Measurements from ENCODE around the gene DPAGT1.
"Not testable (repeated sequence)": the region's sequence is repeated elsewhere in the genome, so short reads cannot be mapped to it uniquely, and the experiment has no call there.

The DPAGT1 gene

DNA sequence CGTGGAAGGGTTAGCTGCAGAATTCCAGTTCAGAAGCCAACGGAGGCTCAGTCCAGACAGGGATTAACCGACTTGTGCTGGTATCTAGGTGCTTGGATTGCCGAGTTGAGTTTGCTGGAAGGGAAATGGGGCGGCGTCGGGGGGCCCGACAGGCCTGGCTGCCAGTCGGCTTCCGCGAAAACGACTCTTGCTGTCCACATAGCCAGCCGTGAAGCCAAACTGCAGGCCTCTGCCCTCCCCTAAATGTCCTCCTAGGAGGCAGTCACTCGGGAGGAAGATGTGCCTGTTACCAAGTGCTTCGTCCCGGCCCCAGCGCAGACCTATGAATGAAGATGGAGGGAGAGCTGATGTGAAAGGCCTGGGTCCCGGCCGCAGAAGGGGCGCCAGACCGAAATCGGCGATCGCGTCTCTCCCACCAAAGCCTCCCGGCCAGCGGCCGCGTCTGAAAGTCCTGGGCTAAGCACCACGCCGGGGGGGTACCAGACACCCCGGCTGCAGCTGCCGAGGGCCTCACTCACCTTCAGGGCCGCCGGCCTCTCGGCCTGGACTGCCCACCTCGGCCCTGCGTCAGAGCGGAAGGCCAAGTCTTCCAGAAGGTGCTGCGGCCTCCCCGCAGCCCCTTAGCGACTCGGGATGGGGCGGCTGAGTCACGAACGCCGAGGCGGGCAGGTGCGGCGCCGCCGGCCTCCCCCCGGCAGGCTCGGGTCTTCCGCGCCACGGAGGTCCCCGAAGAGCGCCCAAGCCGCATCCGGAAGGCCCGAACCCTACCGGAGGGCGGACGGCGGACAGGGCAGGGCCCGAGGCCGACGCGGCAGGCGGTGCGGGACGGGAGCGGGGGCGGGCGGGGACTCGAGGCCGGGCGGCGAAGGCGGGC is 7.5 kb downstream of the DPAGT1 start:
- no peak for DNase-seq (ENCODE audit: low spot score)

DNA sequence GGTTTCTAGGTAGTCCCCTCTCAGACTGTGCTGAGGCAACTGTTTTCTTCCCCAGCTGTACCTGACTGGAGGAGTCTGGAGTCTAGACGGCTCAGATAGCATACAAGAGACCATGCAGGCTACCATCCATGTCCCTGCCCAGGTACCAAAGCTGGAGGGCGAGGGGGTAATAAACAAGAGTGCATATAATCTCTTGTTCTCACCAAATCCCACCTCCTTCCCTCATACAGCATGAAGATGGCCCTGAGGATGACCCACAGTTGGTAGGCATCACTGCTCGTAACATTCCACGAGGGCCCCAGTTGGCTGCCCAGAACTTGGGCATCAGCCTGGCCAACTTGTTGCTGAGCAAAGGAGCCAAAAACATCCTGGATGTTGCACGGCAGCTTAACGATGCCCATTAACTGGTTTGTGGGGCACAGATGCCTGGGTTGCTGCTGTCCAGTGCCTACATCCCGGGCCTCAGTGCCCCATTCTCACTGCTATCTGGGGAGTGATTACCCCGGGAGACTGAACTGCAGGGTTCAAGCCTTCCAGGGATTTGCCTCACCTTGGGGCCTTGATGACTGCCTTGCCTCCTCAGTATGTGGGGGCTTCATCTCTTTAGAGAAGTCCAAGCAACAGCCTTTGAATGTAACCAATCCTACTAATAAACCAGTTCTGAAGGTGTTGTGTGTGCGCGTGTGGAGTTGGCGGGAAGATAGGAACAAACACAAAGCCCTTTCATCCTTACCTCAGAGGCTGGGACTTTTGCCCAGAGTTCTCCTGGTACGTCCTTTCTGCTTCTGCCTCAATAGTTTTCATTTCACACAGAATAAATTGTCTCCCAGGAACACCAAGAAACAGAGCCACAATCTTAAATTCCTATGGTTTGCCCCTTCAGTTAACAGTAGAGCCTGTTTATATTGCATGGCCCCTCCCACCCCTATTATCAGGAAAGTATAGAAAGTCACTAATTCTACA is 8.5 kb downstream of the DPAGT1 start:
- peak; percentile 35 for DNase-seq (ENCODE audit: low spot score)

DNA sequence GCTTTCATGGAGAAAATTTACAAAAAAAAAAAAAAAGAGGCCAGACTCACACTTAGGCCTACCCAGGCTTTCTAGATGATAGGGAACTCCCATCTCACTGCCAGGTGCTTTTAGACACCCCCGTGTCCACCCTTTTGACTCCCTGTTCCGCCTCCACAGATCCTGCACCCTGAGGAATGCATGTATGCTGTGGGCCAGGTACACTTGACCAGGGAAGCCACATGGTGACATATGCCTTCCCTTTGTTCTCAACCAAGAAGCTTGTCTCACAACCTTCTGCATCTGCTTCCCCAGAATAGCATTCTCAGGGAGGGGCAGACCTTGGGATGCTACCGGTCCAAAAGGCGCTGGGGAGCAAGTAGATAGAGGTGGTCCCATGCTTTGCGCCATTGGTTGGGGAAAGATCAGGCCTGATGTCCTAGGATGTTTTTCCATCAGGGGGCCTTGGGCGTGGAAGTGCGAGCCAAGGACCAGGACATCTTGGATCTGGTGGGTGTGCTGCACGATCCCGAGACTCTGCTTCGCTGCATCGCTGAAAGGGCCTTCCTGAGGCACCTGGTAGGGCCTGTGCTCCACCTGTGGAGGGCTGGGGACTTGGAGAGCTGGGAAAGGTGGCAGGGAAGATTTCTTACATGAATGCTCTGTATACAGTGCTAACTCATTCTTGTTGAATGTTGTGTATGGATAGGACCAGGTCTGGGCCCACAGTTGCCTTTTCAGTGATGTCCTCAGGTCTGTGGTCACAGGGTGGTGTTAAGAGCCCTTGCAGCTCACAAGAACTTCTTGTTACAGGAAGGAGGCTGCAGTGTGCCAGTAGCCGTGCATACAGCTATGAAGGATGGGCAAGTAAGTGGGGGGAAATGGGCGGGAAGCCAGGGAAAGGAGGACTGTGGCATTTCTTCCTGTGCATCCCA is 9.4 kb downstream of the DPAGT1 start:
- DNase-seq (ENCODE audit: low spot score), result no peak

DNA sequence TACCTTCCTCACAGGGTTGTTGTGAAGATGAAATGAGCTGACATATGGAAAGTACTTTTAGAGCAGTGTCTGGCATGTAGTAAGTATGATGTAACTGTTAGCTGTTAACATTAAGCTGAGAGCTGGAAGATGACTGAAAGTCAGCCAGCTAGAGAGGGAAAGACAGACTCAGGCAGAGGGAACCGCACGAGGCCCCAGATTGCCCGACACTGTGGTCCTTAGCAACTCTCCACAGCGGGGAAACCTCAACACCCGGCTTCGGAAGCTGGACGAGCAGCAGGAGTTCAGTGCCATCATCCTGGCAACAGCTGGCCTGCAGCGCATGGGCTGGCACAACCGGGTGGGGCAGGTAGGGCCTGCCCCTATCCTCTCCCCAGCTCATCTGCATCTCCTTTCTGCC is 10.5 kb downstream of the DPAGT1 start:
- DNase-seq (ENCODE audit: low spot score), result no peak

DNA sequence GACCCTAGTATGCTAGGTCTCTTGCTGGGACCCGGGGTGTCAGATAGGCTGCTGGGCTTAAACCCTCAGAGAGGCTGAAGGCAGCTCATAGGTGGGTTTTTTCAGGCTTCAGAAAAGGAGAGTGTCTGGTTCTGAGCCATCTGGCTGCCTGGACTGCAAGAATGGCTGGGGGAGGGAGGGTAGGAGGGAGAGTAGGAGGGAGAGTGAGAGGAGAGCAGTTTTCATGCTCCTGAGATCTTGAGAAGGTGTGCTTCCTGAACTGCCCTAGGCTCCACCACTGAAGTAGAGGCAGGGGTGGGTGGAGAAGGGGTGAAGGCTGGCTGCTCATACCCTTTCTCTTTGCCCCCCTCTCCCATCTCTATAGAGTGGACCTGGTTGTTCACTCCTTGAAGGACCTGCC is 12.3 kb downstream of the DPAGT1 start:
- no peak for DNase-seq (ENCODE audit: low spot score)

DNA sequence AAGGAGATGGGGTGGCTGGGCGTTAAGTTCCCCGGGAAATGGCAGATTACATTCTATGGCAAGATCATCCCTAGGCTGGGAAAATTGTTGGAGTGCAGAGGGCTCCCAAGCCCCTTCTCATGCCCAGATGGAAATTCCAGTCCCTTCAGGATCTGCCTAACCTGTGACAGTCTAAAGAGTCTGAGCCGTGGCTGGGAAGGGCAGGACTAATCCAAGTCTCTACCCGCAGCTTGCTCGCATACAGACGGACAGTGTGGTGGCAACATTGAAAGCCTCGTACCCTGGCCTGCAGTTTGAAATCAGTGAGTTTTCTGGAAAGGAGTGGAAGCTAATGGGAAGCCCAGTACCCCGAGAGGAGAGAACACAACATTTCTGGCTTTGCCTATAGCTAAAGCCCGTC is 13.2 kb downstream of the DPAGT1 start:
- DNase-seq (ENCODE audit: low spot score), result no peak

DNA sequence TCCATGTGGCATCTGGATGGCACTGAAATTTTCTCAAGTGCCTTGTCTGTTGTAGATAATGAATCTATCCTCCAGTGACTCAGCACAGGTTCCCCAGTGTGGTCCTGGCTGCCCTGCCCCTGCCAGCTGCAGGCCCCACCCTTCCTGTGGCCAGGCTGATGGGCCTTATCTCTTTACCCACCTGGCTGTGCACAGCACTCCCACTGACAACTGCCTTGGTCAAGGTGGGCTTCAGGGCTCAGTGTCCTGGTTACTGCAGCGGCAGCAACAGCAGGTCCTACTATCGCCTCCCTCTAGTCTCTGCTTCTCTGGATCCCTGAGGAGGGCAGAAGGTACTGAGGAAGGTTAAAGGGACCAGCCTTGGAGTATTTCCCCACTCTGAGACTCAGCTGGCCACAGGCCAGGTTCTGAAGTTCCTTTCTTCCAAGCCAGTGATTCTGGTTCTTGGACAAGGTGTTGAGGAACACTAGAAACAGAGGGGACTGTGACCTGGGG is 13.9 kb downstream of the DPAGT1 start:
- DNase-seq (ENCODE audit: low spot score), result no peak

DNA sequence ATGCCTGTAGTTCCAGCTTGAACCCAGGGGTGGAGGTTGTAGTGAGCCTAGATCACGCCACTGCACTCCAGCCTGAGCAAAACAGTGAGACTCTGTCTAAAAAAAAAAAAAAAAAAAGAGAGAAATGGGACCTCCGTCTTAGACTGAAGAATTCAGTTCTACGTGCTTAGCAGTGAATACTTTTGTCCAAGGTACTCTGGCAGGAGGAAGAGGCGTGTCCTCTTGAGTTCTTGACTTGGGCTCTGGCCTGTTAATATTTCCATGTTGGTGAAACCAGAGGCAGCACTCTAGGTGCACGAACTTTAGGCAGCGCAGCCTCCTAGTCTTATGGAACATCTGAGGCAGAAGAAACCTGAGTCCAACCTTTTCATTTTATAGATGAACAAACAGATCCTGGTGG is 14.5 kb downstream of the DPAGT1 start:
- no peak for DNase-seq (ENCODE audit: low spot score)

DNA sequence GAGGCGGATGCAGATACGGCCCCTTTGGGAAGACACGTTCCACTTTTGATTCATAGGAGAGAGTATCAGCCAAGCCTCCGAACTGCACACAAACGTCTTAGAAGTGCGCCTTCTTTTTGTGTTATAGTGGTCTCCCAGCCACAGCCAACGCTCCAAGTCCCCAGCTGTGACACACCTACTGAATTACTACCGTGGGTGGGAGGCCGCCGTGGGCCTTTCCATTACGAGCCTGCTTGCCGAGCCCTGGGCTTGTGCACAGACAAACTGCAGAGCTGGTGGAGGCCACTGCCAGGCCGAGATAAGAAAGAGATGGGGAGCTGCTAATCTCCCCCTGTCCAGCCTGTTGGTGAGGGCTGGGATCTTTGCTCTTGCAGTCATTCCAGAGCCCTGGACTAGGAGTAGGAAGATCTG is 16.2 kb downstream of the DPAGT1 start:
- no peak for DNase-seq (ENCODE audit: low spot score)

DNA sequence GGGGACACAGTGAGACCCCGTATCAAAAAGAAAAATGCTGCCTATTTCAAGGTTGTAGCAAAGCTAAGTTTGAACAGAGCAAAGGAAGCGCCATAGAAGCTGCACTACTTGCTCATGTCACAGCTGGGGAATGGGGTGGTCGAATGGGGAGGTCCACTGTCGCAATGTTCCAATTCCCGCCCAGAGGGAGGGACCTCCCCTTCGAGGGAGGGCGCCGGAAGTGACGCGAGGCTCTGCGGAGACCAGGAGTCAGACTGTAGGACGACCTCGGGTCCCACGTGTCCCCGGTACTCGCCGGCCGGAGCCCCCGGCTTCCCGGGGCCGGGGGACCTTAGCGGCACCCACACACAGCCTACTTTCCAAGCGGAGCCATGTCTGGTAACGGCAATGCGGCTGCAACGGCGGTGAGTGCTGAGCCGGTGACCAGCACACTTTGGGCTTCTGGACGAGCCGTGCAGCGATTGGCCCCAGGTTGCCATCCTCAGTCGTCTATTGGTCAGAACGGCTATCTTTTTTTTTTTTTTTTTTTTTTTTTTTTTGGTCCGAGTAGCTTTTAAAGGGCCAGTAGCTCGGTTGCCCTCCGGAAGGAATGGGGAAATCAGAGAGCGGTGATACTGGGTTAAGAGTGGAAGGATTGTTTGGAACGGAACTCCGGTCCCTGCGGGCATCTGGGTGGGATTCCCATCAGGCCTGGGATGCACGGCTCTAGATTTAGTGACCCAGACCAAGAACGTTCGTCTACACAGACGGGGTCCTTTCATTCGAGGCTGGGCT is 16.8 kb downstream of the DPAGT1 start, which contains the start of gene HMBS:
TSS of gene HMBS (plus strand) at position 219 of the 774 bp plus-strand sequence. CDS start at position 372, 153 bp downstream.
- peak; percentile 97 for DNase-seq (ENCODE audit: low spot score)

DNA sequence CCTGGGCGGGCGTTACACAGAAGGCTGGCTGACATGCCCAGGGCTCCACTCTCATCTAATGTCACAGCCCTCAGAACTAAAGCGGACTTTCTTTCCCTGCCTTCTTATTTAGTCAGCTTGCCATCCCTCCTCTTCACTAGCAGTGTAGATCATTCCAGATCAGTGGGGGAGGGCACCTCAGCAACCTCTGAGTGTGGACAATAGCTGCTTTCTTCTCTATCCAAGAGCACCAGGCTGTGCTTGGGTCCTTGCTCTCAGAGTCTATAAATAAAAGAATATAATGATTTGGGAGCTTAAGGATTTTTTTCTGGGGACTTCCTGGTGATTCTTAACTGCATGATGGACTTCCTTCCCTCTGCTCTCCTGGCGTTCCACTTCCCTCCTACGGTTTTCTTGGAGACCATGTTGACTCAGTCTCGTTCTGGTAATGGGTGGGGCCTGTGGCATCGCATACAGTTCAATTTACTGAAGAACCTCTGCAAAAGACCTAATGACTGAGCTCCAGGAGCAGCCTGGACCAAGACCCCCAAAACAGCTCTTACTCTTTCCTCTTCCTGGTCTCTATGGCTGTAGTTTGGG is 19.9 kb downstream of the DPAGT1 start:
- DNase-seq (ENCODE audit: low spot score), result no peak

DNA sequence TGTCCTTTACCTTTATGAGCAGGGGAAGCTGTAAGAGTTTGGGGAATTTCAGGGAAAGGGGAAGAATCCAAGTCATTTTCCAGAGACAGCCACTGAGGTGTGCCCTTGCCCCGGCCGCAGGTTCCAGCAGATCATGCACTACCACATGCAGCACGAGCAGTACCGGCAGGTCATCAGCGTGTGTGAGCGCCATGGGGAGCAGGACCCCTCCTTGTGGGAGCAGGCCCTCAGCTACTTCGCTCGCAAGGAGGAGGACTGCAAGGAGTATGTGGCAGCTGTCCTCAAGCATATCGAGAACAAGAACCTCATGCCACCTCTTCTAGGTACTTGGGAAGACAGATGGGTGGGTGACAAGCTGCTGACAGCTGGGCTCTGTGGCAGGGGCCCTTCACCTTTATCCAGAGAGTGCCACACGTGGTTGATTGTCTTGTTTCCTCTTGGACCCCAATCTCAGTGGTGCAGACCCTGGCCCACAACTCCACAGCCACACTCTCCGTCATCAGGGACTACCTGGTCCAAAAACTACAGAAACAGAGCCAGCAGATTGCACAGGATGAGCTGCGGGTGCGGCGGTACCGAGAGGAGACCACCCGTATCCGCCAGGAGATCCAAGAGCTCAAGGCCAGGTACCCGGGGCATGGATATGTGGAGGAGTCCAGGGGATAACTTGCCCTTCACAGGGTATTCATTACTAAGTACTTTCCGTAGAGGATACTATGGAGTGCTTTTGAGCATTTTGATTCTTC is 22.8 kb downstream of the DPAGT1 start:
- no peak for DNase-seq (ENCODE audit: low spot score)

DNA sequence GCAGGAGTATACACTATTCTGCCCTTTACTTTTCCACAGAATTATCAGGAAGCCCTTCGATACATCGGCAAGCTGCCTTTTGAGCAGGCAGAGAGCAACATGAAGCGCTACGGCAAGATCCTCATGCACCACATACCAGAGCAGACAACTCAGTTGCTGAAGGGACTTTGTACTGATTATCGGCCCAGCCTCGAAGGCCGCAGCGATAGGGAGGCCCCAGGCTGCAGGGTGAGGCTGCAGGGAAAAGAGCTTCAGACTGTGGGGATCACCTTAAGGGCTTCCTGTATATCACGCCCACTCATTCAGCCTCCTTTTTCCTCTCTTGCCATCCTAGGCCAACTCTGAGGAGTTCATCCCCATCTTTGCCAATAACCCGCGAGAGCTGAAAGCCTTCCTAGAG is 23.8 kb downstream of the DPAGT1 start:
- DNase-seq (ENCODE audit: low spot score), result no peak

DNA sequence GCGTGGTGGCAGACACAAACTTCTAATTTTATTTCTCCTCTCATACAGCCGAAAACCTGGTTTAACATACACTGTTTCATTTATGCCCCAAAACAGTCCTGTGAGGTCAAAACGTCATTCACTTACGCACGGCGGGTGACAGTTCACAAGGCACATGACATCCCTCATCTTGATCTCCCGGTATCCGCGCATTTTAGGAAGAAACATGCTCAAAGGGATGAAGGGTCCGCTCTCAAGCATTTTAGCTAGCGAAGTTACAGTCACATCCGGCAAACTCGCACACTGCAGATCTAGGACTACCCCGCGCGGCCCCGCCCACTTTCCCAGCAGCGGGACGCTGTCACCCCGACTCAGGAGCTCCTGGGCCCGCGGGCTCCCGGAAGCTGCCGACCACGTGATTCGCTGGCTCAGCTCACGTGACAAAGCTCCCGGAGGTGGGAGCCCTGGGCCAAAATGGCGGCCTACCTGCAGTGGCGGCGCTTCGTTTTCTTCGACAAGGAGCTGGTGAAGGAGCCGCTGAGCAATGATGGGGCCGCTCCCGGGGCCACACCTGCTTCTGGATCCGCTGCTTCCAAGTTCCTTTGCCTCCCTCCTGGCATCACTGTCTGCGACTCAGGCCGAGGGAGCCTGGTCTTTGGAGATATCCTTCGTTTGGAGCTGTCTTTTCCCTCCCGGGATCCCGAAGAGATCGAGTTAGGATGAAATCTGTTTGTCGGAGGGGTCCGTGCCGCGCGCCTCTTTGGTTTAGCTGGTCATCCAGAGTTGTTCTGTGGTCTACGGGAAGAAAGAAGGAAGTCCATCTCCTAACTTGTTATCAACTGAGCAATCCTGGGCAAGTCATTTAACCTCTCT is 34.1 kb downstream of the DPAGT1 start, which contains the start of gene VPS11:
TSS of gene VPS11 (plus strand) at position 448 of the 852 bp plus-strand sequence. CDS start at position 454, 6 bp downstream.
- peak; percentile 96 for DNase-seq (ENCODE audit: low spot score)

DNA sequence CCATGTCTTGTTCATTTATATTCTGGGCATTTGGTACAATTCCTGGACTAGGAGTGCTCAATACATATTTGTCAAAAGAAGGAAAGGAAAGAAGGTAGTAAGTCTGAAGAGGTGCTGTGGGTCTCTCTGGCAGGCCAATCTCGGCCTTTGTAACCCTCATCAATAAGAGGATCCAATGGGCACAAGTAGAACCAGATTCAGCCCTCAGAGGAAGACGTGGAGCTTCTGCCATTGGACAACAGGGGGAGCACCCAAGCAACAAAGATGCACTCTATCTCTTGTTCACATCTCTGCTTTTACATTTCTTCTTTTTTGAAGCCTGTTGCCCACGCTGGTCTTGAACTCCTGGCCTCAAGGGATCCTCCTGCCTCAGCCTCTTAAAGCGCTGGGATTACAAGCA is 36.3 kb downstream of the DPAGT1 start:
- peak; percentile 37 for DNase-seq (ENCODE audit: low spot score)

DNA sequence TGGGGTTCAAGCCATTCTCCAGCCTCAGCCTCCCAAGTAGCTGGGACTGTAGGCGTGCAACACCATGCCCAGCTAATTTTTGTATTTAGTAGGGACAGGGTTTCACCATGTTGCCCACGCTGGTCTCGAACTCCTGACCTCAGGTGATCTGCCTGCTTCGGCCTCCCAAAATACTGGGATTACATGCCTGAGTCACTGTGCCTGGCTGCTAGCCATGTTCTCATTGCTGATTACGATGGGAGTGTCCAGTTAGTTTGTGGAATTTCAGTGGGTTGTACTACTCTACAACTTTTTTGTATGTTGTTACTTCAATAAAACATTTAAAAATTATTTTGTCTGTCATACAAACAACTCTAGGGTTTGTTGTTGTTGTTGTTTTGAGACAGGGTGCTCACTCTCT is 38.9 kb downstream of the DPAGT1 start:
- DNase-seq (ENCODE audit: low spot score), result no peak

DNA sequence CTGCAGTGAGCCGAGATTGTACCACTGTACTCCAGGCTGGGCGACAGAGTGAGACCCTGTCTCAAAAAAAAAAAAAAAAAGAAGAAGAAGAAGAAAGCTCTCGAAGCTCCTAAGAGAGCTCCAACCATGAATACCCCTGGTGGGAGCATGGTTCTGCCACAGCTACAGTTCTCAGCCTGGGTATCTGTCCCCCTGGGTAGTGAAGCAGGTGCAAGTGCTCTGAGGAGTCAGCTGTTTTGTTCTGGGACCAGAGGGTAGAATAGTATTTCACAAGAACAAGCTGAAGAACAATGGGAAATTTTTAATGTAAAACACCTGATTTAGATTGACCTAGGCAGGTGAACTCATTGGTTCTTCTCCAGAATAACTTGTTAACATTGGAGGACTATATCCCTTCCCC is 40.4 kb downstream of the DPAGT1 start:
- no peak for DNase-seq (ENCODE audit: low spot score)

DNA sequence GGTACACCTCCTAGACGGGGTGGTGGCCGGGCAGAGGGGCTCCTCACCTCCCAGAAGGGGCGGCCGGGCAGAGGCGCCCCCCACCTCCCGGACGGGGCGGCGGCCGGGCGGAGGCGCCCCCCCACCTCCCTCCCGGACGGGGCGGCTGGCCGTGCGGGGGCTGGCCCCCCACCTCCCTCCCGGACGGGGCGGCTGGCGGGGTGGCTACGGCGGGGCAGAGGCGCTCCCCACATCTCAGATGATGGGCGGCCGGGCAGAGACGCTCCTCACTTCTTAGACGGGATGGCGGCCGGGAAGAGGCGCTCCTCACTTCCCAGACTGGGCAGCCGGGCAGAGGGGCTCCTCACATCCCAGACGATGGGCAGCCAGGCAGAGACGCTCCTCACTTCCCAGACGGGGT is 42.5 kb downstream of the DPAGT1 start:
- not testable (repeated sequence) for DNase-seq (ENCODE audit: low spot score)

All from cerebellar cortex (tissue), 1 donor.